ENCODE measurements around the gene PWWP2B.

PWWP2B gene

GRCh38 chr10:132462463-132463332, 65.7 kb downstream of the PWWP2B start:
- DNase-seq, result no peak

DNA sequence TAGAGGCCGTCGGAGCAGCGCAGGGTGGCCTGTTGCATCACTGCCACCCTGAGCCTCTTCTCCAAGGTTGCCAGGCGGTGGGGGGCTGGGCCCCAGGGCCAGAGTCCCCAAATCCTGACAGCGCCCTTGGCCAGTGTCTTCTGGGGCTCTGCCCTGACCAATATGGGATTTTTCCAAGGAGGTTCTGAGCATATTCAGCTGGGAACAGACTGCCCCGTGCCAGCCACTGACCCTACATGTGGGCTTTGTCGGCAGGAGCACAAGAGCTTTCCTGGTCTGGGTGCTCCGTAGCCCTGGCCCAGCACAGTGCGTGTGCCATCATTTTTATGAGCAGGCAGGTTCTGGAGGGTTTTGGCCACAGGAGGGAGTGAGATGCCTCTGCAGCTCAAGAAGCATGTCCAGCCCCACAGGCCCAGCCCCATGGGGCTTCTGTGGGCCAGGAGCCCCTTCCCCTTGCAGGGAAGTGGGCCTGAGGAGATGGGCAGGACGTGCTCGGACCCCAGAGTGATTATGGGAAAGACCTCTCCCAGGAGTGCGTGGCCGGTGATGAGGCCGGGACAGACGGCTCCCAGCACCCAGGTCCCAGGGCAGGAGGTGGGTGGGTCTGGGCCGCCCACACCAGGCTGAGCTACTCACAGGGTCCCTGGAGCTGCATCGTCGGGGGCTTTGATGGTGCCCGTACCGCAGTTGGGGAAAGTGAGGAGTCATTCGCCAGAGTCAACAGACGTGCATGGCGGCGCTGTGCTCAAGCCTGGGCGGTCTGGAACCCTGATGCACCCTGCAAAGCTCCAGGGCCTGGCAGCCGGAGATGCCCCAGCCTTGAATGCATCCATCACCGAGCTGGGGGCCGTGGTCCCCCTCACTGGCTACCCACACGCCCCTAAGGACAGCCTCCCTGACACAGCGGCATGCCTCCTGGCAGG, 66.6 kb downstream of the PWWP2B start:
- no peak for DNase-seq

DNA sequence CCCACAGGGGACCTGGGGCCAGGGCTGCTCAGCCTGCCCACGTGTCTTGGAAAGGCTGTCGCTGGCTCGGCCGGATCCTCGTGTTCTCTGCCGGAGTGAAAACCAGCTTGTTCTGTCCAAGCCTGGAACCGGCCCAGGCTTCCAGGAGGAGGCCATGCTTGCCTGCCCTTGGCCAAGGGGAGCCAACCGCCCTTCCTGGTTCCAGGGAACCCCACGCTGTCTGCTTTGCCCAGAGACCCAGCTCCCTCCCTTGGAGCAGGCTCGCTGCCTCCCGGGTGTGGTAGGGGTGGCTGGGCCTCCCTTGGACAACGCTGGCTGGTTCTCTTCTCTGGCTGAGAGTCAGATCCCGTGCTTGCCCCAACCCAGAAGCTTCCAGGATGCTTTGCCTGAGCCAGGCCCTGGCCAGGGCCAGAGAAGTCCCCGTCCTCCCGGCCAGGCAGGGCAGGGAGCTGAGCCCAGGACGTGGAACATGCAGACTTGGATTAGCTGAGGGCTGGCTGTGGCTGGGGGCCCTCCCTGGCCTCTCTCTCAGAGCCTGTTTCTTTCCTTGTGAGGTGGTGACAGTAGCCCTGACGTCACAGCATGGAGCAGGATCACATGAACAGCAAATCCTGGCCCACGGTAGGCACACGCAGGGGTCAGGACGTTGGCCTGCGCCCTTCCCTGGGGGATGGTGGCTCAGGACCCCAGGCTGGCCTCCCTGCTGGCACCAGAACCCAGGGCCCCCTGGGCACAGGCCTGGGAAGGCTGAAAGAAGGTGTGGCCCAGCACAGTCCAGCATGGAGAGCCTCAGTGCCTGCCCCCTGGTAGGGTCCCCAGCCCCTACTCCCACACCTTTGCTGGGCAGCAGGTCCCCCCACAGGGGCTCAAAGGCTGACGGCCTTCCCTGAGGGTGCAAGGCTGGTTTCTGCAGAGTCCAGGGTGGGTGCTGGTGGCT, 67.5 kb downstream of the PWWP2B start:
- no peak for DNase-seq

GRCh38 chr10:132465193-132465888, 68.3 kb downstream of the PWWP2B start:
- no peak for DNase-seq

GRCh38 chr10:132465889-132466519, 69.0 kb downstream of the PWWP2B start:
- no peak for DNase-seq

GRCh38 chr10:132466520-132467463, 69.8 kb downstream of the PWWP2B start:
- DNase-seq, result no peak
